Fibroblast of lung (primary cell): ENCODE data around the gene CCDC142.

Experiments used
- EZH2 ChIP-seq: IDR thresholded peaks from 2 replicates; pipeline ENCODE4 v1.5.1; 2012; ENCODE audit warnings: low read length, control low read depth, mild to moderate bottlenecking; ENCODE audit errors: missing control alignments
- TF ChIP-seq, protein P1 (sequence below), 2 donors: IDR thresholded peaks in 1 of 2; conservative IDR thresholded peaks in 1 of 2; 1 replicate in 1 of 2; 2 replicates in 1 of 2; pipeline ENCODE4 v1.5.1; 2011 to 2012; ENCODE audit warnings: low read length in 2 of 2, control low read depth in 1 of 2, inconsistent platforms in 1 of 2, low read depth in 1 of 2, mild to moderate bottlenecking in 1 of 2

DNA sequence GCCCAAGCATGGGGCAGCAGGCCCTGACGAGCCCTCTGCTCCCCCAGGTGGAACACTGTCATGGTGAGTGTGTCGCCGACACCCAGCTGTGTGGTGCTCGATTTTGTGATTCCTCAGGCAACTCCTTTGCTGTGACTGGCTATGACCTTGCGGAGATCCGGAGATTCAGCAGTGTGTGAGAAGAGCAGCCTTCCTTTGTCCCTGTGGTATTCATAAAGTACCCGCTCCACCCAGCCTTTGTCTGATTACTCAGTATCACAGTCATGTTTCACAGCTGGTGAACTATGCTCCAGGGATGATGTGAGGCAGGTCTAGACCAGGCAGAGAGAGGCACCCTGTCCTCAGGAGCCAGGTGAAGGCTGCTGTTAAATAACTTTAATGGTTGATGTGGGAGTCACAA lies 57.3 kb downstream of the CCDC142 start:
- TF ChIP-seq, protein P1, sequence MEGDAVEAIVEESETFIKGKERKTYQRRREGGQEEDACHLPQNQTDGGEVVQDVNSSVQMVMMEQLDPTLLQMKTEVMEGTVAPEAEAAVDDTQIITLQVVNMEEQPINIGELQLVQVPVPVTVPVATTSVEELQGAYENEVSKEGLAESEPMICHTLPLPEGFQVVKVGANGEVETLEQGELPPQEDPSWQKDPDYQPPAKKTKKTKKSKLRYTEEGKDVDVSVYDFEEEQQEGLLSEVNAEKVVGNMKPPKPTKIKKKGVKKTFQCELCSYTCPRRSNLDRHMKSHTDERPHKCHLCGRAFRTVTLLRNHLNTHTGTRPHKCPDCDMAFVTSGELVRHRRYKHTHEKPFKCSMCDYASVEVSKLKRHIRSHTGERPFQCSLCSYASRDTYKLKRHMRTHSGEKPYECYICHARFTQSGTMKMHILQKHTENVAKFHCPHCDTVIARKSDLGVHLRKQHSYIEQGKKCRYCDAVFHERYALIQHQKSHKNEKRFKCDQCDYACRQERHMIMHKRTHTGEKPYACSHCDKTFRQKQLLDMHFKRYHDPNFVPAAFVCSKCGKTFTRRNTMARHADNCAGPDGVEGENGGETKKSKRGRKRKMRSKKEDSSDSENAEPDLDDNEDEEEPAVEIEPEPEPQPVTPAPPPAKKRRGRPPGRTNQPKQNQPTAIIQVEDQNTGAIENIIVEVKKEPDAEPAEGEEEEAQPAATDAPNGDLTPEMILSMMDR (conservative IDR thresholded peaks at IDR 0.05 in 1 of 2, IDR thresholded peaks at IDR 0.05 in 1 of 2; ENCODE audit: low read depth in 1 of 2, low read length in 2 of 2): no peak
- TF ChIP-seq EZH2: no peak
